Transverse colon (tissue), 4 donors: ENCODE data around the gene PRKCB. TPM values are rescaled to one million over a fixed set of nuclear protein-coding genes. Genes with fewer than 3 reads are reported as not detected.

ENCODE experiments used
- DNase-seq: peaks from one replicate; pipeline ENCODE4 v3.0.0-alpha.2; 2019
- H3K27ac ChIP-seq, 4 donors: fragments of 200-600 bp; sonication (generic); 2 replicates each; pipeline ENCODE4 v1.5.1; 2016 to 2018; ENCODE audit warnings: inconsistent platforms in 4 of 4
- H3K27me3 ChIP-seq: fragments of 200-600 bp; sonication (generic); 2 replicates; pipeline ENCODE4 v1.5.1; 2017; ENCODE audit warnings: inconsistent platforms
- H3K36me3 ChIP-seq, 4 donors: fragments of 200-600 bp; sonication (generic); 2 replicates each; pipeline ENCODE4 v1.5.1; 2017 to 2019; ENCODE audit warnings: inconsistent platforms in 4 of 4
- H3K4me1 ChIP-seq, 4 donors: fragments of 200-600 bp; sonication (generic); 2 replicates each; pipeline ENCODE4 v1.5.1; 2017 to 2020; ENCODE audit warnings: inconsistent platforms in 4 of 4
- H3K4me3 ChIP-seq, 4 donors: fragments of 200-600 bp; sonication (generic); 1 replicate in 1 of 4; 2 replicates in 3 of 4; pipeline versions ENCODE4 v1.5.1 to v1.6.1; 2017 to 2019; ENCODE audit warnings: inconsistent platforms in 4 of 4
- H3K9me3 ChIP-seq, 2 donors: fragments of 200-600 bp; sonication (generic); 2 replicates each; pipeline ENCODE4 v1.5.1; 2017 to 2019; ENCODE audit warnings: inconsistent platforms in 2 of 2
- CTCF ChIP-seq, 5 experiments: fragments of 200-600 bp in 3 of 5; fragments of 450-650 bp in 2 of 5; sonication (generic) in 3 of 5; IDR thresholded peaks; 1 replicate in 2 of 5; 2 replicates in 3 of 5; pipeline ENCODE4 v1.5.1; 2016 to 2017; ENCODE audit warnings: antibody characterized with exemption in 5 of 5, inconsistent platforms in 3 of 5, mild to moderate bottlenecking in 2 of 5, moderate library complexity in 1 of 5
- EP300 ChIP-seq: sonication (generic); formaldehyde crosslinking; IDR thresholded peaks from one replicate; pipeline ENCODE4 v1.6.1; 2017; ENCODE audit warnings: antibody characterized with exemption, low read depth
- POLR2A ChIP-seq: fragments of 450-650 bp; IDR thresholded peaks from one replicate; pipeline ENCODE4 v1.6.1; 2016; ENCODE audit warnings: antibody characterized with exemption, mild to moderate bottlenecking, moderate library complexity
- POLR2AphosphoS5 ChIP-seq, 3 donors: sonication (generic); formaldehyde crosslinking; IDR thresholded peaks; one replicate each; pipeline ENCODE4 v1.6.1; 2016; ENCODE audit warnings: antibody characterized with exemption in 3 of 3
- WGBS, 2 donors: methylation state at CpG; one replicate each; pipeline ENCODE4 v1.1.5; 2018; ENCODE audit warnings: low coverage in 1 of 2; 5-methylcytosine and 5-hydroxymethylcytosine counted together
- in situ Hi-C, 4 donors: fragments of 200-750 bp; cut with MboI; loops; one replicate each; pipeline versions ENCODE4 v1.15.0 to v1.15.1; 2017; ENCODE audit warnings: low sequenced_read_pairs in 3 of 4, low pct_ligation_motif_present in 1 of 4, low pct_unique_long_range_greater_than_20kb in 1 of 4
- intact Hi-C: fragments of 100-400 bp; cut with DNase I; formaldehyde crosslinking; loops from one replicate; pipeline ENCODE4 v1.15.1; 2023; ENCODE audit warnings: low total_unique reads
- total RNA-seq, 4 donors: library from RNA; depleted of rRNA; stranded (reverse); fragments of >200 nt; gene quantifications; one replicate each; pipeline ENCODE4 v1.1.0, GENCODE V29; 2016

Gene PRKCB
- total RNA-seq, 4 donors from 2014 or later: 9.0 to 28.3 (median 15.2) TPM

GRCh38 chr16:24178496-24178895, 342.7 kb downstream of the PRKCB start:
- no peaks in the 10 kb centered on the region for H3K4me1 ChIP-seq
- 61% methylated on average over 4 of the region's 4 CpGs; no CpG with 5 or more reads in 1 of the 2 donors for WGBS, 2 donors
- no peaks in the 10 kb centered on the region for H3K9me3 ChIP-seq
- intact Hi-C loops: no loop called here
- no peak for DNase-seq
- H3K36me3 ChIP-seq: no peaks in the 10 kb centered on the region
- no peak overlapping the region for H3K4me3 ChIP-seq
- no peaks in the 10 kb centered on the region for H3K27me3 ChIP-seq
- TF ChIP-seq CTCF (IDR thresholded peaks at IDR 0.05): no peak
- TF ChIP-seq POLR2A: no peak
- TF ChIP-seq POLR2AphosphoS5 (IDR thresholded peaks at IDR 0.05): no peak
- TF ChIP-seq EP300: no peak
- in situ Hi-C loops: no loop called here
- H3K27ac ChIP-seq: no peak overlapping the region

- Histone ChIP-seq H3K27me3 (no peaks in the 10 kb centered on the region), H3K36me3 (no peaks in the 10 kb centered on the region), H3K4me3 (no peak overlapping the region), H3K4me1 (no peaks in the 10 kb centered on the region), H3K9me3 (no peaks in the 10 kb centered on the region), H3K27ac (no peak overlapping the region)
- DNase-seq: no peak
- in situ Hi-C loops: no loop called here
- 86 to 88% methylated on average over 7 to 8 of the region's 8 CpGs for WGBS, 2 donors
- intact Hi-C loops: no loop called here
- TF ChIP-seq POLR2AphosphoS5 (IDR thresholded peaks at IDR 0.05) (no peak), EP300 (no peak), CTCF (IDR thresholded peaks at IDR 0.05) (no peak), POLR2A (no peak)
These were observed 344.7 kb downstream of the PRKCB start for GRCh38 chr16:24180451-24180850.

GRCh38 chr16:24188021-24188542, 352.3 kb downstream of the PRKCB start:
- DNase-seq: no peak
- no peaks in the 10 kb centered on the region for H3K36me3 ChIP-seq
- WGBS, 2 donors: 68 to 80% methylated on average over 4 to 9 of the region's 9 CpGs
- intact Hi-C loops: no loop called here
- no peak for TF ChIP-seq POLR2AphosphoS5 (IDR thresholded peaks at IDR 0.05)
- no peak for TF ChIP-seq POLR2A
- TF ChIP-seq EP300: no peak
- no peak for TF ChIP-seq CTCF (IDR thresholded peaks at IDR 0.05)
- no peaks in the 10 kb centered on the region for H3K4me1 ChIP-seq
- no peak overlapping the region for H3K4me3 ChIP-seq
- H3K27ac ChIP-seq: no peak overlapping the region
- H3K27me3 ChIP-seq: no peaks in the 10 kb centered on the region
- in situ Hi-C loops: no loop called here
- H3K9me3 ChIP-seq: no peaks in the 10 kb centered on the region

GRCh38 chr16:24188751-24189318, 353.1 kb downstream of the PRKCB start:
- no peaks in the 10 kb centered on the region for H3K27me3 ChIP-seq
- in situ Hi-C loops: no loop called here
- H3K27ac ChIP-seq: no peak overlapping the region
- no peaks in the 10 kb centered on the region for H3K4me1 ChIP-seq
- no peak overlapping the region for H3K4me3 ChIP-seq
- intact Hi-C loops: no loop called here
- no peaks in the 10 kb centered on the region for H3K9me3 ChIP-seq
- DNase-seq: no peak
- no peak for TF ChIP-seq POLR2A
- no peak for TF ChIP-seq POLR2AphosphoS5 (IDR thresholded peaks at IDR 0.05)
- TF ChIP-seq EP300: no peak
- TF ChIP-seq CTCF (IDR thresholded peaks at IDR 0.05): no peak
- H3K36me3 ChIP-seq: no peaks in the 10 kb centered on the region
- WGBS, 2 donors: 56 to 66% methylated on average over 6 of the region's 6 CpGs
